DMS79 (cell line): ENCODE data around the gene NUBP2.

ENCODE experiments used
- DNase-seq: peaks from one replicate; lab custom pipeline; 2025; lab: John Stamatoyannopoulos, UW

Gene NUBP2

GRCh38 chr16:1782408-1783264 lies at the start of gene NUBP2, which contains the start of gene SPSB3:
TSS of gene NUBP2 (plus strand) at chr16:1782960. CDS start at chr16:1783021, 61 bp downstream.
TSS of gene SPSB3 (minus strand) at chr16:1782571. CDS start at chr16:1781483, 1,088 bp downstream.
- peak; percentile 99 for DNase-seq

GRCh38 chr16:1734123-1734522 lies 48.6 kb upstream of the NUBP2 start:
- no peak for DNase-seq

GRCh38 chr16:1734816-1735215 lies 47.9 kb upstream of the NUBP2 start:
- no peak for DNase-seq

- no peak for DNase-seq
Measured at GRCh38 chr16:1740234-1740633, 42.5 kb upstream of the NUBP2 start.

GRCh38 chr16:1740781-1741490 lies 41.8 kb upstream of the NUBP2 start:
- DNase-seq = no peak

- DNase-seq = no peak
Measured at GRCh38 chr16:1741553-1742165, 41.1 kb upstream of the NUBP2 start.

GRCh38 chr16:1743376-1744337 lies 39.1 kb upstream of the NUBP2 start:
- no peak for DNase-seq

- DNase-seq = no peak
Measured at GRCh38 chr16:1744338-1744840, 38.4 kb upstream of the NUBP2 start.

GRCh38 chr16:1745181-1745899 lies 37.4 kb upstream of the NUBP2 start:
- DNase-seq = no peak

- no peak for DNase-seq
Measured at GRCh38 chr16:1745900-1746692, 36.7 kb upstream of the NUBP2 start.

GRCh38 chr16:1746693-1747195 lies 36.0 kb upstream of the NUBP2 start:
- no peak for DNase-seq

- no peak for DNase-seq
Measured at GRCh38 chr16:1747934-1748333, 34.8 kb upstream of the NUBP2 start.

GRCh38 chr16:1749152-1750117 lies 33.3 kb upstream of the NUBP2 start:
- no peak for DNase-seq

GRCh38 chr16:1751946-1752345 lies 30.8 kb upstream of the NUBP2 start:
- no peak for DNase-seq

GRCh38 chr16:1752853-1753252 lies 29.9 kb upstream of the NUBP2 start:
- no peak for DNase-seq

GRCh38 chr16:1754204-1754603 lies 28.6 kb upstream of the NUBP2 start:
- no peak for DNase-seq

- no peak for DNase-seq
Measured at GRCh38 chr16:1757714-1758461, 24.9 kb upstream of the NUBP2 start.

GRCh38 chr16:1758923-1759322 lies 23.8 kb upstream of the NUBP2 start:
- DNase-seq = no peak
